VCaP (cell line): Measurements from ENCODE around the gene GAB2.

Source experiments
- H3K27ac ChIP-seq: fragments of 450-650 bp; 2 replicates; pipeline ENCODE4 v1.5.1; 2017
- CTCF ChIP-seq: fragments of 450-650 bp; conservative IDR thresholded peaks from 2 replicates; pipeline ENCODE4 v1.5.1; 2017; ENCODE audit warnings: mild to moderate bottlenecking, moderate library complexity

The GAB2 gene

GRCh38 chr11:78318321-78319114 lies 99.1 kb downstream of the GAB2 start:
- H3K27ac ChIP-seq: no peak overlapping the region
- TF ChIP-seq CTCF: no peak

- TF ChIP-seq CTCF: no peak
- H3K27ac ChIP-seq: no peak overlapping the region
Measured at GRCh38 chr11:78315724-78316123, 101.9 kb downstream of the GAB2 start.

- no peak overlapping the region for H3K27ac ChIP-seq
- TF ChIP-seq CTCF: no peak
Measured at GRCh38 chr11:78314762-78315161, 102.9 kb downstream of the GAB2 start.

- H3K27ac ChIP-seq: no peak overlapping the region
- no peak for TF ChIP-seq CTCF
Measured at GRCh38 chr11:78313898-78314297, 103.7 kb downstream of the GAB2 start.

- H3K27ac ChIP-seq: no peak overlapping the region
- no peak for TF ChIP-seq CTCF
Measured at GRCh38 chr11:78313181-78313795, 104.3 kb downstream of the GAB2 start.

- TF ChIP-seq CTCF: no peak
- no peak overlapping the region for H3K27ac ChIP-seq
Measured at GRCh38 chr11:78312712-78313111, 104.9 kb downstream of the GAB2 start.

- H3K27ac ChIP-seq: no peak overlapping the region
- no peak for TF ChIP-seq CTCF
Measured at GRCh38 chr11:78311702-78312371, 105.8 kb downstream of the GAB2 start.
